COLO668 (cell line): ENCODE results near the gene TRIM62.

ENCODE experiments used
- DNase-seq: peaks from one replicate; lab custom pipeline; 2025; ENCODE audit not compliant: unreplicated experiment; lab: John Stamatoyannopoulos, UW

The TRIM62 gene

GRCh38 chr1:33181921-33182341 lies at the start of gene TRIM62:
TRIM62 (minus strand) TSS chr1:33182043; CDS start chr1:33181432, 611 bp downstream.
- peak; percentile 98 for DNase-seq

GRCh38 chr1:33231166-33231565 lies 49.3 kb upstream of the TRIM62 start:
- no peak for DNase-seq

GRCh38 chr1:33228935-33229487 lies 47.2 kb upstream of the TRIM62 start:
- DNase-seq, result no peak

GRCh38 chr1:33225586-33225985 lies 43.7 kb upstream of the TRIM62 start:
- no peak for DNase-seq

- DNase-seq, result no peak
Measured at GRCh38 chr1:33224166-33224707, 42.4 kb upstream of the TRIM62 start.

GRCh38 chr1:33222381-33222780 lies 40.5 kb upstream of the TRIM62 start:
- DNase-seq, result no peak

- no peak for DNase-seq
Measured at GRCh38 chr1:33221385-33221758, 39.5 kb upstream of the TRIM62 start.

- no peak for DNase-seq
Measured at GRCh38 chr1:33220676-33221384, 39.0 kb upstream of the TRIM62 start.

- no peak for DNase-seq
Measured at GRCh38 chr1:33219886-33220661, 38.2 kb upstream of the TRIM62 start.

GRCh38 chr1:33211972-33212371 lies 30.1 kb upstream of the TRIM62 start:
- DNase-seq, result no peak

GRCh38 chr1:33206340-33206739 lies 24.5 kb upstream of the TRIM62 start:
- DNase-seq, result no peak

GRCh38 chr1:33195556-33195955 lies 13.7 kb upstream of the TRIM62 start:
- no peak for DNase-seq

GRCh38 chr1:33191731-33192275 lies 10.0 kb upstream of the TRIM62 start:
- DNase-seq, result no peak

- DNase-seq, result no peak
Measured at GRCh38 chr1:33190701-33191100, 8.9 kb upstream of the TRIM62 start.

GRCh38 chr1:33188572-33189275 lies 6.9 kb upstream of the TRIM62 start:
- no peak for DNase-seq

- no peak for DNase-seq
Measured at GRCh38 chr1:33186936-33187335, 5.1 kb upstream of the TRIM62 start.

- no peak for DNase-seq
Measured at GRCh38 chr1:33185541-33185940, 3.7 kb upstream of the TRIM62 start.

- no peak for DNase-seq
Measured at GRCh38 chr1:33183306-33183705, 1.5 kb upstream of the TRIM62 start.

GRCh38 chr1:33182896-33183295 lies 1.1 kb upstream of the TRIM62 start:
- no peak for DNase-seq

- DNase-seq, result peak; percentile 36
Measured at GRCh38 chr1:33182401-33182841, 578 bp upstream of the TRIM62 start.
